GM21447 (cell line): ENCODE results near the gene PDE7B.
"Not testable (repeated sequence)": the region's sequence is repeated elsewhere in the genome, so short reads cannot be mapped to it uniquely, and the experiment has no call there.

Experiments used
- ATAC-seq: cut with Tn5 transposase; IDR thresholded peaks from one replicate; pipeline ENCODE4 v1.9.1; 2021; ENCODE audit not compliant: unreplicated experiment

Gene PDE7B

DNA sequence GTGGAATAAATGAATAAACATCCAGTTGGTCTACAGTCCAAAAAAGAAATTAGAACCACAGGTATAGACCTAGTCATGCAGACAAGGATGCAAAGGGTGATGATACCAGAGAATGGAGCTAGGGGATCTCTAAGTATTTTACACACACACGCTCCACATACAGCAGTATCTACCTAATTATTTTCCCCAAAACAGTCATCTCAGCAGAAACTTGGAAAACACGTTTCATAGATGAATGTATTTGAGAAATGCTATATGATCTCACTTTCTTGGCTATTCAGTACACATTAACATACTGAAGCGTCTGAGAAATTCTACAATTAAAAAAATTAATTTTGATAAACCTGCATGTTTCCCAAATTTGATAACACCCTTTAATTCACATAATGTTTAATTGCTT lies 243.3 kb downstream of the PDE7B start:
- no peak for ATAC-seq

DNA sequence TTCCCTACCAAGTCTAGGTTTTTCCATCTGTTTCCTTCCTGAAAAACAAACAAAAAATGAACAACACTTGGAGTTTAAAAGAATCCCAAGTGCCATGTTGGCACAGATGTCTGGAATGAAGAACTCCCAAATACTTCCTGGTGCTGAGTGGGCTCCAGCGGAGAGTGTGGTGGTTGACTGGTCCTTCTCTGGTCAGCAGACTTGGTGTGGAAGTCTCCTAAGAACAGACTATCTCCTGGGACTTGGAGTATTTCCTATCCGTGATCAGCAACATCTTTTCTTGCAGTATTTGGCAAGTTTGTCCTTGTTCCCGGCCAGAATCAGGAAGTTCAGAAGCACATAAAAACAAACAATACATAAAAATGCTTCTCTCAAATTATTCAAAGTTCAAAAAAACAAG lies 244.5 kb downstream of the PDE7B start:
- no peak for ATAC-seq

DNA sequence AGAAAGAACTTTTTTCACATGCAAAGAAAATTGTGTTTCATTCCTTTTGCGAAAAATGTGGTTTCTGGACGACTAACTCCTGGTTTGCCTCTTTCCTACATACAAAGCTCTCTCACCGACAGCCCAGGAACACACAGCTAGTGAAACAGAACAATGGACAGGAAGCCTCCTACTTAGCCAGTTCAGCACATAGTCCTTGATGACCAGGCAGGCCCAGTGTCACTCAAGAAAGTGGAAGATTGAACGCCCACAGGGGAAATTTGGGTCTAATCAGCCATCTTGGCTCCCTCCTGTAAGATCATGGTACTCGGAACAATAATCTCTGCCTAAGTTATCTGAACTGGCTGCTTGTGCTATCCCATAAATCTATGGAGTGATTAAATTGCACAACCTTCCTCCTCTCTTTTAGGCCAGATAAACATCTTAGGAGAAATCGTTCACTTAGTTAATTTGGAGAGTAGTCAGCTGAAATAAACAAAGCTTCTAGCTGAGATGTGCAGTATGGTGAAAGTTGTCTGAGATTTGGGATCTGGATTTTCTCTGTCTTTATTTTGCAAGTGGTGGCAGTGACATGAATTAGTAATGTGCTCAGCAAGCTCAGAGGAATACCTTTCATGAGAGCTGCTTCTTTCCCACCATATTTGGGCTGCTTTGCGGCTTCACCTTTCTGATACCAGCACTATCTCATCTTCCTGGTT lies 251.6 kb downstream of the PDE7B start:
- ATAC-seq = no peak

DNA sequence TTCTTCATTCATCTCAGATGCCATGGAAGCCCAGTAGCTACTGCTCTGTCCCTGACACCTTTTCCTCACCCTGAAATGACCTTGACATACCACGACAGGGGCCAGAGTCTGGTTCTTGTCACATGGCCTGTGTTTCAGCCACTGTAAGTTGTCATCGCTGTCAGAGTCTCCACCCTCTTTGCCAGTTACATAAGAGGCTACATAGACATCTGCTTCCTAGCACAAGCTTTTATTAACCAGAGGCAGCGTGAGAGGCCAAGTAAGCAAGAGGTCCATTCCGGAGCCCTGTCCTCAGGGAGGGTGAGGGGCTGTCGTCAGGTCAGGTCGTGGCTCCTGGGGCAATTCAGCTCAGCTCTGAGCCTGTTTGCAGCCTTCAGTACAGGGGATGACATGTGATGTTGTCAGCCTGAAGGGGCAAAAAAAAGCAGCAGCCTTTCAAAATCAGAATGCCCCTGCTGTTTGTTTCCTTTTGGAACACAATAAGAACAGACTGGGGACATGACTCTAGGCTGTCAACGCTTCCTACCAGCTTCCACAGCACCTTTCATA lies 252.3 kb downstream of the PDE7B start:
- ATAC-seq = no peak

DNA sequence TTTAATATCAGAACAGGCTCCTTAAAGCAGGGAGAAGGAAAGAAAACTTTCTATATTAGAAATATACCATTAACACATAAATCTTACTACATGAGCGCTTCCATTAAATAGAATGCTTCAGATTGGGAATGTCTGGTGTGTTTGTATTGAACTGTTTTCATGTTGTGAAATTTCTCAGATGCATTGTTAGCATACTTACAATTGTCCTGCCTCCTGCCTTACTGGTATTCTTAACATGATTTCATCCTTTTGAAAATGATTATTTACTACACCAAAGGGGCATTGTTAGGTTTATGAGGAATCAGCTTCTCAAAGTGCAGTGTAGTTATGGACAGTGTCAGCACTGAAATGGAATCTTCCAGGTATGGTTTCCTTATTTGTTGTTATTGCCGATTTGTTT lies 253.1 kb downstream of the PDE7B start:
- ATAC-seq = no peak

DNA sequence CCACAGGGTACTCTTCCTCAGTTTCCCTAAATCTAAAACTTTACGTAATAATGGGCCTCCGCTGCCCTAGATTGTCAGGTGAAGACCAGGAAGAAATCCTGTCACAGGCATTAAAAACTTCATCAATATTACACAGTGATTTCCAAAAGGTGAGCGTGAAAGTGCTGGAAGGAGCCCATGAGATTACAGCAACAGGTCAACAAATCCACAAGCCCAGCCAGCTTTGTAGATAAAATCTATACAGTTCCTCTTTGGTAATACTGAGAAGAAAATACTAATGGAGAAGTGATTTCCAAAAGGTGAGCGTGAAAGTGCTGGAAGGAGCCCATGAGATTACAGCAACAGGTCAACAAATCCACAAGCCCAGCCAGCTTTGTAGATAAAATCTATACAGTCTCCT lies 254.3 kb downstream of the PDE7B start:
- ATAC-seq = not testable (repeated sequence)

DNA sequence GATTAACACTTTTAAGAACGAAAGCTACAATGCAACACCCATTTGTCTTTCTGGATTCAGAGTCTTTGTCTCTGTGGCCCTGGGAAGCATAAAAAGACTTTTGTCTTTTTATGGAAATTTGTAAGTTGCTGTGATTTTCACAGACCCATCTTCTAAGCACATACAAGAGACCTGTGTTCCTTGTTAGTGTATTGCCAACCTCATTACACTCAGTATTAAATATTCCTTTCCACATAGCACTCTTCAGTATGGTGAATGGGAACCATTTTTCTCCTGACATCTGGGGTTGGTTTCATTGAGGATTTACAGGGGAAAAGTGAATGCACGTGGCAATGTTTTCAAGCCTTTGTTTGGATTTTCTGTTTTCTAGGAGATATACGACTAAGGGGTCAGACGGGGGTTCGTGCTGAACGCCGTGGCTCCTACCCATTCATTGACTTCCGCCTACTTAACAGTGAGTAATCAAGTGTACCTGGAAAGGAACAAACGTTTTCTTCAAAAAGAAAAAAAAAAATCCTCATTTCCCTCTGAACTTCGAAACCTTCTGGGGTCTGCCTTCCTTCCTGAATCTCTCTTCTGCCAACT lies 257.0 kb downstream of the PDE7B start:
- ATAC-seq = no peak

DNA sequence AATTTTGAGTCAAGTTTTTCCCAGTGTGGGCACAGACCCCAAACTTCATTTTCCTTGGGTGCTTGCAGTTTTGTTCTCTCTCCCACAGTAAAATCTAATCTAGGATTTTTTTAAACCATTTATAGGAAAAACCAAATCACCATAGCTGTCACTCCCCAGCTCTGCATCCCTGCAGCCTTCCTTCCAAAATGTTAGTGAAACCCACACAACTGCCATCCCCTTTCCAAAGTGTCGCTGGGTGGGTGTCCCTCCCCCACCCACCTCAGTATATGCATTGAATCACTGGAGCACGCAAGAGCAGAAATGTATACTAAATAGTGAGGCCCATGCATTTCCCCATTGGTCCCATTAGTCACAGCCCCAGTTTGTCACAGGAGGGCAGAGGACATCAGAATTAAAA lies 260.3 kb downstream of the PDE7B start:
- no peak for ATAC-seq

DNA sequence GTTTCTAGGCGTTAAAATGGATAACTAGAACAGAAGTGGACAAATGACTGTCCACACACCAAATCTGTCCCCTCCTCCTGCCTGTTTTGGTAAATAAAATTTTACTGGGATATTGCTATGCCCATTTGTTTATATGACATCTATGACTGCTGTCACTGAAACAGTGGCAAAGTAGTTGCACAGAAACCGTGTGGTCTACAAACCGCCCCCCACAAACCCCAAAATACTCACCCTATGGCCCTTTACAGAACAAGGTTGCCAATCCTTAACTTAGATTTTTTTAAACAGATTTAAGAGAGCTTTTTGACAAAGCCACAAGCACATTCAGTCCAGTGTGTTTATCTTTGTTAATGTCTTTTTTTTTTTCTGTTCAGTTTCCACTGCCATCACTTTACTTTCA lies 260.8 kb downstream of the PDE7B start:
- ATAC-seq = no peak

DNA sequence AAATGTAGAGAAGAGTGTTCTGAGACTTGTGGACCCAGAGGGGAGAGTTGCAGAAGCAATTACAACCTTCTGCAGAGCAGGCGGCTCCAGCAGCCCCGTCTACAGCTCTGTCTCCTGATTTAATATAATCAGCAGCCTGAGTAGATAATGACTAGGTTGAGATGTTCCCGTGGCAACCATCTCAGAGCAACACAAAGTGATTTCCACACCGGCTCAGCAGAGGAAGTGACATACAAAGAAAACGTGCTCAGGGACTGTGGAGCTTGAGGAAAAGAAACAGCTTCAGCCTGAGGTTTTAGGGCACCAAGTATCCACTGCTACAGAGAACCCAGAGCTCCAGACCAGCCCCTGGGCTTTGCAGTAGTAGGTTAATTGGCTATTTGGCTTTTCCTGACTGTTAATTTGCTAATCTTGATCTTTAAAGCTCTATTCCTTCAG lies 262.3 kb downstream of the PDE7B start:
- no peak for ATAC-seq

DNA sequence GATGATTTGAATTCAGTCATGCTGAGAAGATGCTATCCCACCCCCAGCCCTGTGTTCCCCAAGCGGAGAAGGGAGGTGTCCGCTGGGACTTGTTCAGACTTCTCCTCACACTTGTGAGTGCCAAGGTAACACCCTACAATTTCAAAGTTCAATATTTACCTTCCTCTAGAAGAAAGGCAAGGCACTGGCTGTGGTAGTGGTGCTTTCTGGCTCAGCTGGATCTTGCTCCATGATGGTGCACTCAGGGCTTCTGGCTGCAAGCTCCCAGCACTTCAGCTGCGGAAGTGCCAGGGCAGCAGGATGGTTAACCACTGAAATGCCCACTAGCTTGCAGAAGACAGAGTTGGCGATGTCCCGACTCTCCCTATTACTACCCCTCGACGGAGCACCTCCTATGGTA lies 263.2 kb downstream of the PDE7B start:
- no peak for ATAC-seq

DNA sequence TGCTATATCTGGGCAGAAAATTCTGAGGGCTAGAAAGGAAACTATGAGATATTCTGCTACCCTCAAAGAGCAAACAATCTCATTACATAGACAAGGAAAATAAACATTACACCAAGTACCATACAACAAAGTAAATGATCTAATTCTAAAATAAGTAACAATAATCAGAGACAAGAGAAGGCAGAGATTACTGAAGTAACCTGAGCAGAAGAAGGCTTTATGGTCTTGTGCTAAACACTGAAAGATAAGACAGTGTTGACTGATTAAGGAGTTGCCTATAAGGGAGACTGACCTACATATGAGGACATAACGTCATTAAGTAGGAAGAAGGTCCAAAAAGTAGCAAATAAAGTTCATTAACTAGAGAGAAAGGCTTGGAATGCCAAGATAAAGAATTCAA lies 264.4 kb downstream of the PDE7B start:
- no peak for ATAC-seq

DNA sequence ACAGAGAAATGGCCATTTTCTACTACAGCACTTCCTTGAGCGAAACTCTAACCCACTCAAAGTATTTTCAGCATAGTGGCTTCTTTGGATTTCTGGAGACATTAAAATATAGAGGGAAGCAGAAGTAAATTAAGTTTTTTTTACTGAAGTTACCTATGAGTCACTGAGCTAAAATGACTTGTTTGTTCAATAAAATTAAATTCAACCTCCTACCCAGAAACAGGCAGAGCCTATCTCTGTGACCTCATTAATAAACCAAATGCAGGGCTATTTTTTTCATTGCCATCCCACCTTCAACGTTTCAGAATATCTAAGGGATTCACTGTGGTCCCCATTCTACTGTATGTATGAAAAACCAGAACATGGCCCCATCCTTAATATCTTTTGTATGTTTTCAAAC lies 265.6 kb downstream of the PDE7B start:
- no peak for ATAC-seq

DNA sequence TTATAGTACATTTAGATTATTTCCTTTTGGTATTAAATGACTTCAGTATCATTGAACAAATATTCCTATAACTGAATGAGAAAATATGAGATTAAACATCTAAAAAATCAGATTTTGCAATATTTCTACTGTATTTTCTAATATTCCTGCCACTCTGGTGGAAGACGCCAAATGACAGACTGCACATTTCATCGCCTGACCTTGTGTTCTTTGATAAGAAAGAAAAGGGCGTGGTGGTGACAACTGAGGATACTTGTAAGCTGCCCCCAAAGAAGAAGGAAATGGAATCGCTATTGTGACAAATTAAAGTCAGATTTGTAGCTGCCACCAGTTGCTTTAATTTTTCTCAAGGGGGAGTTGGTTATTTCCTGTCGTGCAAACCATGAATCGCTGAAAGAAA lies 267.3 kb downstream of the PDE7B start:
- ATAC-seq = no peak

DNA sequence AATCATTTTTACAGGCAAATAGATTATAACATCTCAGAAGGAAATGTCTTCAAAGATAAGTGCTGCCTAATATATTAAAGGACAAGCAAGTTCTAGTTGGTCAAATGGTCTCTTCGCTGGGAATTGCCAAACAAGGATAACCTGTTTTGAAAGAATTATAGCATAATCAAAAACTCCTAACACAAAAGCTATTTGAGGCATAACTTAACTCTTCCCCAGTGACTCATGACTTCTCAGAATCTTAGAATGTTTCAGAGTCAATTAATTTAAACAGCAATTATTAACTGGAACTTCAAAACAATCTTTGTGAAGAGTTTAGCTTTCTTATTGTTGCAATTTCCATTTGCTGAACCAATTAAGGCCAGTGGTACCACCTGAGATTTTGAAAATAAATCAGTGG lies 272.0 kb downstream of the PDE7B start:
- no peak for ATAC-seq

DNA sequence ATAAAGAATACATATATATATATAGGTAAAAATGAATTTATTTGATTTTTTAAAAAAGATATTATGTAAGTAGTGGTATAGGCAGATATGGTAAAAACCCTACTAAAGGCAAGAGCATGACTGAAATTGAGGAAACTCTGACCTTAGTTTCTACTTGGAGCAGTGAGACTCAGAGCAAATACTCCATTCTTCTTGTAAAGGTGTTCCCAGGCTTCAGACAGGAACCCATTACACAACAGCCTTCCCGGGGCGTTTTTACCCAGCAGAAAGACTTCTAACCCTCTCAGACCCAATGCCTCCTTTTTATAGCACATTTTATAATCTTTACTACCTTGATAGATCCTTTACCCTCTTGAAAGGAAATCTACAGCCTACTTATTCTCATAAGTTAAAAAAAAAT lies 274.1 kb downstream of the PDE7B start:
- ATAC-seq = no peak

DNA sequence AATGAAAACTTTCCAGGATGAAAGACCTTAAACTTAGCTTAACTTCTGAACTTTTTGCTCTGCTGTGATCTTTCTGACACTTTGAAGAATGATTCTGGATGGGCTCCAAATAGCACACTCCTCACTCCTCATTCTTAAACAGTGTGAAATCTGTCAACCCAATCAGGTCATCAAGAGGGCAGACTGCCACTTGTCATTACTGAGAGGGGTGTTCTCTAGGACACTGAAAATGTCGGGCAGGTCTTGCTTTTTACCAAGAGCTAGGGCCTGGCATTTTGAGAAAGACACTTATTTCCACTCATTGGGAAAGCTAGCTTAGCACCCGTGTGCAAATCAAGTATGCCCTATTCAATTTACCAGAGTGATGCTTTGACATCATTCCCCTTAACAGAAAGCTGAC lies 276.4 kb downstream of the PDE7B start:
- ATAC-seq = no peak

DNA sequence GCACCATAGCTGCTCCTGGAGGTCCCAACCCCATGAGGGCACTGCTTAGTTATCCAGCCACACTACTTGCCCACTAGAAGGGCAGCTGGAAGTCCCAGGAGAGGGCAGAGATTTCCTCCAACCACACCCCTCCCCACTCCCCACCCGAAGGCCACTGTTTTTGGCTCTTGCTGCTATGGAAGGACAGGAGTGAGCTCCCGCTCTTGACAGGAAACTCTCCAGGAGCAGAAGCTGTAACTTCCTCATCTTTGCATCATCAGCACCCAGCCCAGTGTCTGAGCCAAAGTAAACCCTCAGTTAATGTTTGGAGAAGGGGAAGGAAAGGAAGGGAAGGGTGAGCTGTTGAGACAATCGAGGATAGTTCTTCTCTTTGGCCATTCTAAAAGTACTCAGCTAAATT lies 277.9 kb downstream of the PDE7B start:
- no peak for ATAC-seq

DNA sequence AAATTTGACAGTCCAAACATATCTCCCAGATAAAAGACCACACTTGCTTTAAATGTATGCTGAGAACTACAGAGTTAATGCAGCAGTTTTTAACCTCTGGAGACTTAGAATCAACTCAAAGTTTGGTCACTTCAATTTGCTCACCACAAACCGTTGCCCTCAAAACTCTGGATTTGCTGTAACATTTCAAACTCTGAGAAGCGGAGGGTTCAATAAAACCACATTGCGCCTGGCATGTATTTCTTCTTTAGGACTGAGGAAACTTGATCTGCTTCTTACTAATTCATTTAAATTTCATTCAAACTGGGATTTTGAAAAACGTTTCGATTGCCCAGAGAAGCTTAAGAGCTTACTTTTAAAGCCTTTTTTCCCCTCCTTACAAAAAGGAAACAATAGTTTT lies 282.8 kb downstream of the PDE7B start:
- ATAC-seq = no peak

DNA sequence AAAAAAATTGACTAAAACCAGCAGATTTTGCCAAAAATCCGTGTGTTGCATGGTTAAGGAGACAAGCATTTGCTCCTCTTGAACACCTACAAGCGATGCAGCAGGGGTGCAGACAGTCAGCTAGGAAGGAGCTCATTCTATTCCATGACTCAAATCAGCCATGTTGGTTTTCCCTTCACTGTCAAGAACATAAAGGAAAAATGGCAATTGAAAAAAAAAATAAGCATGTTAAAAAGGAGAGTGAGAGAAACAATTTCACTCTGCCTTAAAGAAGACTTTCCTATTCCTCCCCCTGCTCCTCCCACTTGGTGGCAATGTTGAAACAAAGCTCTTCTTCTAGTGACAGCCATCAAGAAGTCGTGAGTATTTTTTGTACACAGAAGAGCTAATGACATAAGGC lies 283.2 kb downstream of the PDE7B start:
- no peak for ATAC-seq

DNA sequence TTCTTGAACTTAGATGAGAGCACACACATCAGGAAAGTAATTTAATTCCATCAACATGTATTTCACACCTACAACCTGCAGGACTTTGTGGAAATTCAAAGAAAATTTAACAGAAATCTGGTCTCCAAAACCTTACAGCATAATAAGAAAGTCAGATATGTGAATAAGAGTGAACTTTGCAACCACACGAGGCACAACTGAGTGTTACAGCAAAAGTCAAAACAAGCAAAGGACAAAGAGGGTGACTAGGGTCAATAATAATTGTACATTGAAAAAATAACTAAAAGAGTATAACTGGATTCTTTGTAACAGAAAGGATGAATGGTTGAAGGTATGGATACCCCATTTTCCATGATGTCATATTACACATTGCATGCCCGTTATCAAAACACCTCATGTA lies 284.8 kb downstream of the PDE7B start:
- no peak for ATAC-seq

DNA sequence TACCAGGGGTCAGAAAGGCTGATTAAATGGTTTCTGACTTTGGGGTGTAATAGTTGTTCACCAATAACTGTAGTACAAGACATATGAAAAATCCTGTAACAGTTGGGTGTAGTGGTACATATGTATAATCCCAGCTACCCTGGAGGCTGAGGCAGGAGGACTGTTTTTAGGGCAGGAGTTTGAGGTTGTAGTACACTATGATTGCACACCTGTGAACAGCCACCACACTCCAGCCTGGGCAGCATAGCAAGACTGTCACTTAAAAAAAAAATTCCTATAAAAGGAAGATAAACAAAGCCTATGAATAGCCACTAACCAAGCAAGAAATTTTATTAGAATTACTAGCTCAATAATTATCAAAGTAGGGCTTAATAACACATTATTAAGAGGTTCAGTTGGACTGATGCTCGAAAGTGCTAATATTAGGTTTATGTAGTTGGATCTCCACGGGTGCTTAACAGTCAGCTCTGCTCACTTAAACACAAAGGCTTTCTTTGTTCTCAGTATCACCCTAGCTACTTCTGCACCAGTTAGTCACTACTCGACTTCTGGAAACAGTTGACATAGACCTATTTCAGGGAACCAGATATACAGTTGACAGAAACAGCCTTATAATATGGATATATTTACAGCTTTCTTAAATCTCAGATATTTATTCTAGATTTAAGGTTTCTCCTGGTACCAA lies 285.6 kb downstream of the PDE7B start:
- ATAC-seq = no peak
